MM.1S (cell line): ENCODE results near the gene TRAF3.

Experiments used
- DNase-seq: peaks from one replicate; pipeline ENCODE4 v3.0.0-alpha.2; 2015
- H2AFZ ChIP-seq: fragments of 300-600 bp; sonication (generic); 2 replicates; pipeline ENCODE4 v1.6.0; 2016; ENCODE audit warnings: antibody characterized with exemption, low read length
- H3F3A ChIP-seq: fragments of 300-600 bp; sonication (generic); 2 replicates; pipeline ENCODE4 v1.6.1; 2016; ENCODE audit warnings: mild to moderate bottlenecking, antibody characterized with exemption, low read length, moderate library complexity, mixed read lengths; ENCODE audit not compliant: insufficient read depth
- H3K27ac ChIP-seq: fragments of 300-600 bp; sonication (generic); 2 replicates; pipeline ENCODE4 v1.5.1; 2016; ENCODE audit warnings: mild to moderate bottlenecking, low read length
- H3K27me3 ChIP-seq: fragments of 300-600 bp; sonication (generic); replicated peaks from 2 replicates; pipeline ENCODE4 v1.6.0; 2016; ENCODE audit warnings: low read length; ENCODE audit not compliant: insufficient read depth
- H3K36me3 ChIP-seq: fragments of 300-600 bp; sonication (generic); replicated peaks from 2 replicates; pipeline ENCODE4 v1.6.1; 2016; ENCODE audit warnings: mild to moderate bottlenecking, low read length, mixed read lengths; ENCODE audit not compliant: insufficient read depth
- H3K4me1 ChIP-seq: fragments of 300-600 bp; sonication (generic); 2 replicates; pipeline ENCODE4 v1.6.1; 2016; ENCODE audit warnings: low read length, mixed read lengths
- H3K4me2 ChIP-seq: fragments of 300-600 bp; sonication (generic); 2 replicates; pipeline ENCODE4 v1.6.0; 2016; ENCODE audit warnings: low read depth, low read length
- H3K4me3 ChIP-seq: fragments of 300-600 bp; sonication (generic); 2 replicates; pipeline ENCODE4 v1.5.1; 2016; ENCODE audit warnings: low read length, mixed read lengths
- H3K79me2 ChIP-seq: fragments of 300-600 bp; sonication (generic); 2 replicates; pipeline ENCODE4 v1.6.1; 2016; ENCODE audit warnings: mixed run types, low read length, mixed read lengths
- H3K9ac ChIP-seq: fragments of 300-600 bp; sonication (generic); 2 replicates; pipeline ENCODE4 v1.6.1; 2016; ENCODE audit warnings: low read length, mixed read lengths
- H3K9me2 ChIP-seq: fragments of 300-600 bp; sonication (generic); replicated peaks from 2 replicates; pipeline ENCODE4 v1.6.1; 2016; ENCODE audit warnings: mild to moderate bottlenecking, low read length, mixed read lengths; ENCODE audit not compliant: insufficient read depth
- H3K9me3 ChIP-seq: fragments of 300-600 bp; sonication (generic); replicated peaks from 2 replicates; pipeline ENCODE4 v1.6.1; 2016; ENCODE audit warnings: mild to moderate bottlenecking, low read length, mixed read lengths; ENCODE audit not compliant: insufficient read depth
- H4K20me1 ChIP-seq: fragments of 300-600 bp; sonication (generic); 2 replicates; pipeline ENCODE4 v1.6.1; 2016; ENCODE audit warnings: mild to moderate bottlenecking, low read length, moderate library complexity, mixed read lengths; ENCODE audit not compliant: insufficient read depth
- EZH2 ChIP-seq: fragments of 300-600 bp; sonication (generic); optimal IDR thresholded peaks from 2 replicates; pipeline ENCODE3; 2017; ENCODE audit warnings: low read depth, mild to moderate bottlenecking, antibody characterized with exemption, low read length, mixed read lengths
- EZH2phosphoT487 ChIP-seq: fragments of 300-600 bp; sonication (generic); IDR thresholded peaks from 2 replicates; pipeline ENCODE4 v1.6.1; 2018; ENCODE audit warnings: antibody characterized with exemption, low read length
- TF ChIP-seq, protein P1 (sequence below): fragments of 300-600 bp; sonication (generic); IDR thresholded peaks from 2 replicates; pipeline ENCODE4 v1.5.1; 2016; ENCODE audit warnings: antibody characterized with exemption, low read length, mixed read lengths

TRAF3 gene

GRCh38 chr14:102838501-102838900, 61.3 kb downstream of the TRAF3 start:
- no peak overlapping the region for H3K9ac ChIP-seq
- H3K36me3 ChIP-seq, result no peaks in the 10 kb centered on the region
- H3K4me1 ChIP-seq, result no peaks in the 10 kb centered on the region
- H3K27ac ChIP-seq, result no peak overlapping the region
- H3K4me3 ChIP-seq, result no peak overlapping the region
- H3F3A ChIP-seq, result no peaks in the 10 kb centered on the region
- H3K9me2 ChIP-seq, result no peaks in the 10 kb centered on the region
- DNase-seq, result no peak
- no peak overlapping the region for H2AFZ ChIP-seq
- TF ChIP-seq EZH2phosphoT487 (no peak), EZH2 (no peak)
- TF ChIP-seq, protein P1, sequence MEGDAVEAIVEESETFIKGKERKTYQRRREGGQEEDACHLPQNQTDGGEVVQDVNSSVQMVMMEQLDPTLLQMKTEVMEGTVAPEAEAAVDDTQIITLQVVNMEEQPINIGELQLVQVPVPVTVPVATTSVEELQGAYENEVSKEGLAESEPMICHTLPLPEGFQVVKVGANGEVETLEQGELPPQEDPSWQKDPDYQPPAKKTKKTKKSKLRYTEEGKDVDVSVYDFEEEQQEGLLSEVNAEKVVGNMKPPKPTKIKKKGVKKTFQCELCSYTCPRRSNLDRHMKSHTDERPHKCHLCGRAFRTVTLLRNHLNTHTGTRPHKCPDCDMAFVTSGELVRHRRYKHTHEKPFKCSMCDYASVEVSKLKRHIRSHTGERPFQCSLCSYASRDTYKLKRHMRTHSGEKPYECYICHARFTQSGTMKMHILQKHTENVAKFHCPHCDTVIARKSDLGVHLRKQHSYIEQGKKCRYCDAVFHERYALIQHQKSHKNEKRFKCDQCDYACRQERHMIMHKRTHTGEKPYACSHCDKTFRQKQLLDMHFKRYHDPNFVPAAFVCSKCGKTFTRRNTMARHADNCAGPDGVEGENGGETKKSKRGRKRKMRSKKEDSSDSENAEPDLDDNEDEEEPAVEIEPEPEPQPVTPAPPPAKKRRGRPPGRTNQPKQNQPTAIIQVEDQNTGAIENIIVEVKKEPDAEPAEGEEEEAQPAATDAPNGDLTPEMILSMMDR, result no peak
- no peaks in the 10 kb centered on the region for H3K27me3 ChIP-seq
- no peak overlapping the region for H3K4me2 ChIP-seq
- H3K9me3 ChIP-seq, result no peaks in the 10 kb centered on the region
- peaks cover 9% of the 10 kb centered on the region for H3K79me2 ChIP-seq
- no peaks in the 10 kb centered on the region for H4K20me1 ChIP-seq

- no peaks in the 10 kb centered on the region for H3K36me3 ChIP-seq
- DNase-seq, result no peak
- no peak overlapping the region for H3K4me3 ChIP-seq
- no peak overlapping the region for H3K9ac ChIP-seq
- no peaks in the 10 kb centered on the region for H3K27me3 ChIP-seq
- H3K4me2 ChIP-seq, result no peak overlapping the region
- no peak overlapping the region for H2AFZ ChIP-seq
- H3K9me3 ChIP-seq, result no peaks in the 10 kb centered on the region
- no peaks in the 10 kb centered on the region for H3F3A ChIP-seq
- no peaks in the 10 kb centered on the region for H4K20me1 ChIP-seq
- TF ChIP-seq EZH2, result no peak
- no peak for TF ChIP-seq EZH2phosphoT487
- TF ChIP-seq, protein P1, result no peak
- no peaks in the 10 kb centered on the region for H3K4me1 ChIP-seq
- no peak overlapping the region for H3K27ac ChIP-seq
- H3K79me2 ChIP-seq, result peaks cover 6% of the 10 kb centered on the region
- no peaks in the 10 kb centered on the region for H3K9me2 ChIP-seq
Measured at GRCh38 chr14:102840115-102840514, 62.9 kb downstream of the TRAF3 start.

DNA sequence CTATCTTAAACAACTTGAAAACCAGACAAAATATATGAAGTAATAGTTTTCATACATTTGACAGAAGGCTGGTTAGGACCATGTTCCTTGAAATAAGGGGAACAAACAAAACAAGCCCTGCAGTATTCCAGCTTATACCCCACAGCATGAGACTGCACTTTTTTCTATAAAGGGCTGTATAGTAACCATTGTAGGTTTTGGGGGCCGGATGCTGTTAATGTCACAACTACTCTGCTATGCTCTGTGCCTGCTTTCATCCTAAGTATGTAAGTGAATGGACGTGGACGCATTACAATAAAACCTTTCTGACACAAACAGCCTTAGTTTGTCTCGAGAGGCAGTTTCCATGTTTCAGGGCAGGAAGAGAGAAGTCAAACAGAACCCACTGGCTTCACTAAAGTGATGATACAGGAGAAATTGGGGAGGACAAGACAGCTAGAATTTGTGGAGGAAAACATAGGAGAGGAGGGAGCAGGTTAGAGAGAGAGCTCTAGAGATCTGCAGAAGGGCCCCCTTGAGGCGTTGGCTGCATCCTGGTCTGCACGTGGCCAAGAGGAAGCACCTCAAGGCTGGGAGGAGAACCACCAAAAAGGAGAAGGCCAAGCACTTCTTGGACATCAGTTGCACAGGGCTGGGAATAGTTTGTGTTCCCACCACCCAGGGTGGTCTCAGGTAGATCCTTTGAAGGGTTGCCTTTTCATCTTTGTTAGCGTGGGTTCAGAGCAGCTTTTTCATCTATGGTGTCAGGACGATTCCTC, 63.7 kb downstream of the TRAF3 start:
- Histone ChIP-seq H3K79me2 (peaks cover 4% of the 10 kb centered on the region), H3K4me1 (no peaks in the 10 kb centered on the region), H2AFZ (no peak overlapping the region), H3K9ac (no peak overlapping the region), H3K27me3 (no peaks in the 10 kb centered on the region), H3F3A (no peaks in the 10 kb centered on the region), H4K20me1 (no peaks in the 10 kb centered on the region), H3K4me2 (no peak overlapping the region), H3K36me3 (no peaks in the 10 kb centered on the region), H3K9me3 (no peaks in the 10 kb centered on the region), H3K27ac (no peak overlapping the region), H3K4me3 (no peak overlapping the region), H3K9me2 (no peaks in the 10 kb centered on the region)
- no peak for DNase-seq
- TF ChIP-seq EZH2 (no peak), EZH2phosphoT487 (no peak)
- TF ChIP-seq, protein P1, result no peak
